H1 (cell line): ENCODE measurements around the gene POMT2. TPM values are rescaled to one million over a fixed set of nuclear protein-coding genes. Genes with fewer than 3 reads are reported as not detected.

Source experiments
- CTCF ChIA-PET: fragments of 300-600 bp; sonication (Branson Sonifier 250); formaldehyde crosslinking; loops from one replicate; lab custom pipeline; 2021; ENCODE audit not compliant: partially characterized antibody; lab: Charles Lee
- POLR2A ChIA-PET: fragments of 300-600 bp; sonication (Branson Sonifier 250); formaldehyde crosslinking; loops from one replicate; lab custom pipeline; 2021; ENCODE audit warnings: inconsistent platforms; ENCODE audit not compliant: partially characterized antibody; lab: Charles Lee
- DNase-seq, 2 experiments: peaks; one replicate each; pipeline versions ENCODE4 v3.0.0 to v3.0.0-alpha.2; 2010 to 2022; ENCODE audit warnings: low spot score in 2 of 2, low read depth in 1 of 2, mixed read lengths in 1 of 2
- FAIRE-seq: peaks from 2 replicates; lab custom pipeline; 2011; peaks lifted over from hg19 to GRCh38; lab: Jason Lieb, UNC
- H2AFZ ChIP-seq: 2 replicates; pipeline ENCODE4 v1.8.1; 2012; ENCODE audit warnings: low read length, inconsistent platforms
- H2AK5ac ChIP-seq: 2 replicates; pipeline ENCODE4 v1.6.1; 2013; ENCODE audit warnings: low read depth, low read length
- H2BK120ac ChIP-seq: replicated peaks from 2 replicates; pipeline ENCODE3; 2013; ENCODE audit warnings: low read depth, low read length, inconsistent platforms
- H2BK12ac ChIP-seq: 2 replicates; pipeline ENCODE4 v1.6.1; 2013; ENCODE audit warnings: low read depth, low read length
- H2BK15ac ChIP-seq: 2 replicates; pipeline ENCODE4 v1.6.1; 2013; ENCODE audit warnings: low read length
- H2BK20ac ChIP-seq: 2 replicates; pipeline ENCODE4 v1.6.1; 2013; ENCODE audit warnings: low read length
- H2BK5ac ChIP-seq: 2 replicates; pipeline ENCODE4 v1.6.1; 2013; ENCODE audit warnings: low read depth, low read length
- H3K14ac ChIP-seq: 2 replicates; pipeline ENCODE4 v1.6.1; 2013; ENCODE audit warnings: inconsistent platforms; ENCODE audit not compliant: insufficient read length
- H3K18ac ChIP-seq: 2 replicates; pipeline ENCODE4 v1.6.1; 2013; ENCODE audit warnings: low read length; ENCODE audit errors: extremely low read depth
- H3K23ac ChIP-seq: 2 replicates; pipeline ENCODE4 v1.6.1; 2013; ENCODE audit warnings: inconsistent platforms; ENCODE audit not compliant: insufficient read length
- H3K23me2 ChIP-seq: 2 replicates; pipeline ENCODE4 v1.6.1; 2013; ENCODE audit warnings: low read depth, low read length
- H3K27ac ChIP-seq: 2 replicates; pipeline ENCODE4 v1.6.1; 2011; ENCODE audit warnings: low read depth, low read length, inconsistent platforms
- H3K27me3 ChIP-seq, 4 experiments: replicated peaks in 1 of 4; 1 replicate in 1 of 4; 2 replicates in 3 of 4; pipeline versions ENCODE4 v1.6.1 to v1.8.1; 2011 to 2013; ENCODE audit warnings: low read length in 3 of 4, mild to moderate bottlenecking in 3 of 4, inconsistent platforms in 2 of 4, mixed read lengths in 2 of 4, moderate library complexity in 1 of 4; ENCODE audit not compliant: control insufficient read depth in 3 of 4, insufficient read depth in 3 of 4; ENCODE audit errors: extremely low read depth in 1 of 4
- H3K36me3 ChIP-seq, 4 experiments: 2 replicates each; pipeline versions ENCODE4 v1.6.1 to v1.8.1; 2011 to 2013; ENCODE audit warnings: mild to moderate bottlenecking in 4 of 4, low read length in 3 of 4, moderate library complexity in 2 of 4, control low read depth in 1 of 4, inconsistent platforms in 1 of 4; ENCODE audit not compliant: insufficient read depth in 4 of 4, control insufficient read depth in 2 of 4
- H3K4ac ChIP-seq: replicated peaks from 2 replicates; pipeline ENCODE3; 2013; ENCODE audit warnings: low read length, low read depth, mixed read lengths, inconsistent platforms; ENCODE audit not compliant: insufficient read length
- H3K4me1 ChIP-seq, 4 experiments: replicated peaks in 1 of 4; 1 replicate in 1 of 4; 2 replicates in 3 of 4; pipeline versions ENCODE4 v1.6.1 to v1.8.1; 2011 to 2013; ENCODE audit warnings: low read length in 3 of 4, inconsistent platforms in 2 of 4, mixed read lengths in 1 of 4; ENCODE audit not compliant: insufficient read depth in 4 of 4, control insufficient read depth in 3 of 4
- H3K4me2 ChIP-seq, 2 experiments: 2 replicates each; pipeline versions ENCODE4 v1.6.1 to v1.8.1; 2011 to 2013; ENCODE audit warnings: low read depth in 2 of 2, low read length in 2 of 2, control low read depth in 1 of 2, inconsistent platforms in 1 of 2, mild to moderate bottlenecking in 1 of 2; ENCODE audit not compliant: insufficient read depth in 1 of 2
- H3K4me3 ChIP-seq, 4 experiments: fragments of 200-600, 300-600 bp in 1 of 4; sonication (generic), shearing (Covaris generic), sonication (Bioruptor Twin) in 1 of 4; 2 replicates each; pipeline versions ENCODE4 v1.5.1 to v1.8.1; 2011 to 2016; ENCODE audit warnings: low read length in 4 of 4, low read depth in 3 of 4, control low read depth in 2 of 4, inconsistent platforms in 2 of 4, mild to moderate bottlenecking in 2 of 4, mixed read lengths in 1 of 4, moderate library complexity in 1 of 4; ENCODE audit not compliant: insufficient read depth in 2 of 4; ENCODE audit errors: extremely low read depth in 1 of 4
- H3K56ac ChIP-seq: replicated peaks from 2 replicates; pipeline ENCODE3; 2013; ENCODE audit warnings: low read depth, mild to moderate bottlenecking, mixed read lengths, low read length, inconsistent platforms; ENCODE audit not compliant: insufficient read length
- H3K79me1 ChIP-seq: 2 replicates; pipeline ENCODE4 v1.6.1; 2013; ENCODE audit warnings: low read depth, low read length, control low read depth
- H3K79me2 ChIP-seq, 2 experiments: 2 replicates each; pipeline versions ENCODE4 v1.6.1 to v1.8.1; 2012 to 2013; ENCODE audit warnings: low read length in 2 of 2, mild to moderate bottlenecking in 2 of 2, inconsistent platforms in 1 of 2; ENCODE audit not compliant: insufficient read depth in 2 of 2, control insufficient read depth in 1 of 2
- H3K9ac ChIP-seq, 4 experiments: replicated peaks in 1 of 4; 1 replicate in 1 of 4; 2 replicates in 3 of 4; pipeline versions ENCODE4 v1.6.1 to v1.8.1; 2011 to 2013; ENCODE audit warnings: low read depth in 3 of 4, low read length in 3 of 4, control low read depth in 2 of 4, mild to moderate bottlenecking in 2 of 4, moderate library complexity in 2 of 4, inconsistent platforms in 1 of 4; ENCODE audit errors: extremely low read depth in 1 of 4
- H3K9me3 ChIP-seq, 2 experiments: 2 replicates each; pipeline versions ENCODE4 v1.6.1 to v1.8.1; 2012 to 2013; ENCODE audit warnings: mild to moderate bottlenecking in 2 of 2, moderate library complexity in 2 of 2, control low read depth in 1 of 2, inconsistent platforms in 1 of 2, low read depth in 1 of 2, low read length in 1 of 2, mixed read lengths in 1 of 2; ENCODE audit not compliant: insufficient read depth in 2 of 2
- H4K20me1 ChIP-seq, 2 experiments: replicated peaks in 1 of 2; 2 replicates each; pipeline versions ENCODE3 to v1.8.1; 2011 to 2013; ENCODE audit warnings: inconsistent platforms in 2 of 2, low read length in 2 of 2, mild to moderate bottlenecking in 1 of 2; ENCODE audit not compliant: insufficient read depth in 2 of 2, control insufficient read depth in 1 of 2
- H4K5ac ChIP-seq: 2 replicates; pipeline ENCODE4 v1.6.1; 2013; ENCODE audit warnings: low read length, low read depth, mixed read lengths, inconsistent platforms; ENCODE audit not compliant: insufficient read length
- H4K8ac ChIP-seq: 2 replicates; pipeline ENCODE4 v1.8.0; 2013; ENCODE audit warnings: mild to moderate bottlenecking, moderate library complexity, low read length, inconsistent platforms; ENCODE audit not compliant: insufficient read depth; ENCODE audit errors: extremely low read depth
- H4K91ac ChIP-seq: replicated peaks from 2 replicates; pipeline ENCODE3; 2013; ENCODE audit warnings: low read length, mixed read lengths, inconsistent platforms; ENCODE audit not compliant: insufficient read length
- WGBS, 2 experiments: shearing (Covaris generic) in 1 of 2; methylation state at CpG; one replicate each; pipeline versions ENCODE4 v1.1.6 to v1.1.7; 2013 to 2015; ENCODE audit warnings: low lambda C conversion rate in 2 of 2, mixed read lengths in 2 of 2, inconsistent platforms in 1 of 2, low coverage in 1 of 2, missing lambda C conversion rate in 1 of 2; ENCODE audit not compliant: insufficient replicate concordance in 2 of 2, insufficient coverage in 1 of 2, insufficient read length in 1 of 2; ENCODE audit errors: extremely low coverage in 1 of 2, missing lambda C conversion rate in 1 of 2; 5-methylcytosine and 5-hydroxymethylcytosine counted together
- polyA plus RNA-seq, 7 experiments: library from polyadenylated mRNA; depleted of rRNA in 3 of 7; stranded (reverse) in 5 of 7; unstranded in 2 of 7; fragments of >200 nt in 5 of 7; fragments of 200-250 nt in 2 of 7; gene quantifications; 1 replicate in 5 of 7; 2 replicates in 1 of 7; 4 replicates in 1 of 7; pipeline versions ENCODE4 v1.2.1 to v1.2.3, GENCODE V29; 2011 to 2013; ENCODE audit warnings: missing spikeins in 2 of 7, mixed read lengths in 2 of 7
- total RNA-seq: library from RNA; stranded (reverse); fragmentation: NEBNext Ultra II Directional; extraction: Animal tissue kit (Norgen Biotek cat#: 25700); gene quantifications from 2 replicates; pipeline ENCODE4 v1.2.1, GENCODE V29; 2021
- TF ChIP-seq, protein P1 (sequence below): IDR thresholded peaks from 2 replicates; pipeline ENCODE4 v1.6.1; 2012; ENCODE audit warnings: low read length, inconsistent platforms

The POMT2 gene
- total and polyA plus RNA-seq, 2 of the 8 experiments (the other 6 are each of a cell fraction or from before 2014, with no cell fraction given): 20.8 to 44.9 TPM

DNA sequence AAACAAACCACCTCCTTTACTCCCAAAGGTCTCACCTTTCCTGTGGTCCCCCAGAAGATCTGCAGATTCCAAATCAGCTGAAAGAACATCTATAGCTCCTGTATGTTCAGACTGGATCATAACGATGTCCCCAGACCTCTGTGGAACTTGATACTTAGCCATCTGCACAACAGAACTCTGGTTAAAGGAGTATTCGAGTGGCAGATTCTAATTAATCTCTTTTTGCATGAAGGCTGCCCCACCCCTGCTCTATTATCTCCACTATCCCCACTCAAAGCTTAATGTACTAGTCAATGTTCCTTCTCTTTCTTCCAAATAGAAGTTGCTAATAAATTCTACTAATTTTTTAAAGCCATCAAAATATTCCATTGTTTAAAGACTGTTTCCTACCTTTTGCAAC lies 23.0 kb upstream of the POMT2 start:
- H4K91ac ChIP-seq: no peak overlapping the region
- no peak overlapping the region for H4K5ac ChIP-seq
- no peaks in the 10 kb centered on the region for H3K27me3 ChIP-seq
- no peak overlapping the region for H2BK12ac ChIP-seq
- no peak for DNase-seq
- H3K14ac ChIP-seq: no peak overlapping the region
- no peak overlapping the region for H3K4me3 ChIP-seq
- H3K9me3 ChIP-seq: 0 out of 4 replicates have a peak, but pooled peaks cover 0 to 2% of the 10 kb centered on the region in 2 experiments
- WGBS, 2 experiments: 90% methylated on average over 2 of the region's 2 CpGs; no CpG with 5 or more reads in 1 of the 2 experiments
- no peaks in the 10 kb centered on the region for H3K79me1 ChIP-seq
- H3K79me2 ChIP-seq: no peaks in the 10 kb centered on the region
- TF ChIP-seq, protein P1, sequence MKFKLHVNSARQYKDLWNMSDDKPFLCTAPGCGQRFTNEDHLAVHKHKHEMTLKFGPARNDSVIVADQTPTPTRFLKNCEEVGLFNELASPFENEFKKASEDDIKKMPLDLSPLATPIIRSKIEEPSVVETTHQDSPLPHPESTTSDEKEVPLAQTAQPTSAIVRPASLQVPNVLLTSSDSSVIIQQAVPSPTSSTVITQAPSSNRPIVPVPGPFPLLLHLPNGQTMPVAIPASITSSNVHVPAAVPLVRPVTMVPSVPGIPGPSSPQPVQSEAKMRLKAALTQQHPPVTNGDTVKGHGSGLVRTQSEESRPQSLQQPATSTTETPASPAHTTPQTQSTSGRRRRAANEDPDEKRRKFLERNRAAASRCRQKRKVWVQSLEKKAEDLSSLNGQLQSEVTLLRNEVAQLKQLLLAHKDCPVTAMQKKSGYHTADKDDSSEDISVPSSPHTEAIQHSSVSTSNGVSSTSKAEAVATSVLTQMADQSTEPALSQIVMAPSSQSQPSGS: no peak
- H4K8ac ChIP-seq: no peak overlapping the region
- peaks cover 5 to 12% (median 9%) of the 10 kb centered on the region in 4 experiments; a peak in 6 of 7 replicates for H3K4me1 ChIP-seq
- no peak overlapping the region for H3K18ac ChIP-seq
- H3K4me2 ChIP-seq: no peak overlapping the region
- no peaks in the 10 kb centered on the region for H4K20me1 ChIP-seq
- no peak overlapping the region for H2BK5ac ChIP-seq
- ChIA-PET POLR2A (interaction anchor here (0.8 to 1.7 kb wide), 3 partner anchors 9 to 23 kb away, joined by 3 to 5 read pairs (median 4); partner anchors contain the start of genes GSTZ1 and POMT2), CTCF (interaction anchor here (0.6 to 1.7 kb wide), 6 partner anchors 12 to 106 kb away, joined by 3 to 6 read pairs (median 4); no protein-coding TSS in a partner anchor)
- no peak overlapping the region for H2AFZ ChIP-seq
- no peak overlapping the region for H2AK5ac ChIP-seq
- no peaks in the 10 kb centered on the region for H3K23me2 ChIP-seq
- H3K27ac ChIP-seq: no peak overlapping the region
- peaks cover 0 to 14% (median 0%) of the 10 kb centered on the region in 4 experiments; a peak in 2 of 8 replicates for H3K36me3 ChIP-seq
- no peak overlapping the region for H3K4ac ChIP-seq
- peak overlapping the region; percentile 77; the same call in 1 of the 2 replicates for H2BK20ac ChIP-seq
- no peak overlapping the region for H2BK15ac ChIP-seq
- FAIRE-seq: no peak
- H3K23ac ChIP-seq: no peak overlapping the region
- no peak overlapping the region for H3K9ac ChIP-seq
- no peak overlapping the region for H3K56ac ChIP-seq
- no peak overlapping the region for H2BK120ac ChIP-seq
